ENCODE data around the gene DBT. TPM values are rescaled to one million over a fixed set of nuclear protein-coding genes. Genes with fewer than 3 reads are reported as not detected.

The DBT gene
- total RNA-seq, 2 donors from 2014 or later: 5.2 to 6.3 TPM

DNA sequence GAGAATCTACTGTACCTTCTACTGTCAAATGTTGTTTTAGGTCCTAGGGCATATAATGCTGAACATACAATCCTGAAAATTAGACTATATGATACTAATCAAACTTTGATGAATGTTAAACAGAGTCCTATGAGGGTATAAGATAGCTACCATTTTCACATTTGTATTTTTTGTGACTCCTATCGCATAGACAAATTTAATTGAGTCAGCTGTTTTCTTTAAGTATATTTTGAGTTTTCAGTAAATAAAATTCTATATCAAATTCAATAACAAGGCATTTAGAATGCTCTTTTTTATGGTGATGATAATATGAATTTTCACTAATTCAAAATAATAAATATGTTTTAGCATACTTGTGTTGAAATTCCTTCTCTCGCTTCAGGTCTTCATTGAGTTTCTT lies 81.6 kb downstream of the DBT start:
- DNase-seq (no peak), ATAC-seq (no peak)
- Histone ChIP-seq H3K4me1 (no peaks in the 10 kb centered on the region), H3K27ac (no peak overlapping the region), H3K4me3 (no peak overlapping the region), H3K9me3 (no peaks in the 10 kb centered on the region), H3K36me3 (replicated peaks in 1 of 2; ENCODE audit: insufficient read depth in 1 of 2, low read depth in 2 of 2) (no peaks in the 10 kb centered on the region), H3K27me3 (no peaks in the 10 kb centered on the region)
- intact Hi-C loops (cut with DNase I): no loop called here
- TF ChIP-seq, protein P1, sequence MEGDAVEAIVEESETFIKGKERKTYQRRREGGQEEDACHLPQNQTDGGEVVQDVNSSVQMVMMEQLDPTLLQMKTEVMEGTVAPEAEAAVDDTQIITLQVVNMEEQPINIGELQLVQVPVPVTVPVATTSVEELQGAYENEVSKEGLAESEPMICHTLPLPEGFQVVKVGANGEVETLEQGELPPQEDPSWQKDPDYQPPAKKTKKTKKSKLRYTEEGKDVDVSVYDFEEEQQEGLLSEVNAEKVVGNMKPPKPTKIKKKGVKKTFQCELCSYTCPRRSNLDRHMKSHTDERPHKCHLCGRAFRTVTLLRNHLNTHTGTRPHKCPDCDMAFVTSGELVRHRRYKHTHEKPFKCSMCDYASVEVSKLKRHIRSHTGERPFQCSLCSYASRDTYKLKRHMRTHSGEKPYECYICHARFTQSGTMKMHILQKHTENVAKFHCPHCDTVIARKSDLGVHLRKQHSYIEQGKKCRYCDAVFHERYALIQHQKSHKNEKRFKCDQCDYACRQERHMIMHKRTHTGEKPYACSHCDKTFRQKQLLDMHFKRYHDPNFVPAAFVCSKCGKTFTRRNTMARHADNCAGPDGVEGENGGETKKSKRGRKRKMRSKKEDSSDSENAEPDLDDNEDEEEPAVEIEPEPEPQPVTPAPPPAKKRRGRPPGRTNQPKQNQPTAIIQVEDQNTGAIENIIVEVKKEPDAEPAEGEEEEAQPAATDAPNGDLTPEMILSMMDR (IDR thresholded peaks at IDR 0.05): no peak
- no peak for TF ChIP-seq POLR2A (IDR thresholded peaks at IDR 0.05)
- WGBS, 2 donors: 91 to 100% methylated on average over 2 of the region's 2 CpGs

- H3K4me1 ChIP-seq: no peaks in the 10 kb centered on the region
- intact Hi-C loops (cut with DNase I): no loop called here
- DNase-seq (no peak), ATAC-seq (no peak)
- no peak overlapping the region for H3K4me3 ChIP-seq
- no peaks in the 10 kb centered on the region for H3K27me3 ChIP-seq
- H3K27ac ChIP-seq: no peak overlapping the region
- no peaks in the 10 kb centered on the region for H3K36me3 ChIP-seq (replicated peaks in 1 of 2; ENCODE audit: insufficient read depth in 1 of 2, low read depth in 2 of 2)
- TF ChIP-seq, protein P1 (IDR thresholded peaks at IDR 0.05): no peak
- TF ChIP-seq POLR2A (IDR thresholded peaks at IDR 0.05): no peak
- 85 to 92% methylated on average over 5 of the region's 5 CpGs for WGBS, 2 donors
- H3K9me3 ChIP-seq: no peaks in the 10 kb centered on the region
These were observed 84.9 kb downstream of the DBT start for GRCh38 chr1:100164702-100165101.

DNA sequence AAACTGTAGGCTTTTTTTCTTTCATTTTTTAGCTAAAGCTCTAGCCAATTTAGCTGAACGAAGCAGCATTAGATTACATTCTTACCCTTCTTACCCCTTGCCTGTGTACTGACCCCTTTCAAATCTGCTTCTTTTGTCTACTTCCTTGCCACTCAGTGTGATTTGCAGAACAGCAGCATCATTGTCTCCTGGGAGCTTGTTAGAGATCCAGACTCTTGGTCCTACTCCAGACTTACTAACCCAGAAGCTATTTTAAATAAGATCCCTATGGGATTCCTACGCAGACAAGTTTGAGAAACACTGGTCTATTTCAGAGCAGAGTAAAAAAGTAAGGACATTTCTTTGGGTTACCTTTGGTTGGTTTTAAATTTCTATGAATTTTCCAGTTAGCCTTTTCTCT lies 85.4 kb downstream of the DBT start:
- ATAC-seq (no peak), DNase-seq (no peak)
- TF ChIP-seq, protein P1 (IDR thresholded peaks at IDR 0.05): no peak
- TF ChIP-seq POLR2A (IDR thresholded peaks at IDR 0.05): no peak
- H3K9me3 ChIP-seq: no peaks in the 10 kb centered on the region
- 70 to 83% methylated on average over 2 of the region's 2 CpGs for WGBS, 2 donors
- no peaks in the 10 kb centered on the region for H3K27me3 ChIP-seq
- intact Hi-C loops (cut with DNase I): no loop called here
- H3K27ac ChIP-seq: no peak overlapping the region
- H3K4me1 ChIP-seq: no peaks in the 10 kb centered on the region
- H3K4me3 ChIP-seq: no peak overlapping the region
- no peaks in the 10 kb centered on the region for H3K36me3 ChIP-seq (replicated peaks in 1 of 2; ENCODE audit: insufficient read depth in 1 of 2, low read depth in 2 of 2)

GRCh38 chr1:100162881-100163280 lies 86.8 kb downstream of the DBT start:
- ATAC-seq (no peak), DNase-seq (no peak)
- intact Hi-C loops (cut with DNase I): no loop called here
- Histone ChIP-seq H3K27me3 (no peaks in the 10 kb centered on the region), H3K36me3 (replicated peaks in 1 of 2; ENCODE audit: insufficient read depth in 1 of 2, low read depth in 2 of 2) (no peaks in the 10 kb centered on the region), H3K4me3 (no peak overlapping the region), H3K27ac (no peak overlapping the region), H3K9me3 (no peaks in the 10 kb centered on the region), H3K4me1 (no peaks in the 10 kb centered on the region)
- no peak for TF ChIP-seq POLR2A (IDR thresholded peaks at IDR 0.05)
- TF ChIP-seq, protein P1 (IDR thresholded peaks at IDR 0.05): no peak

GRCh38 chr1:100152271-100152670 lies 97.4 kb downstream of the DBT start:
- no peaks in the 10 kb centered on the region for H3K4me1 ChIP-seq
- whole genome bisulfite sequencing, 2 donors: 62 to 83% methylated on average over 4 of the region's 4 CpGs
- DNase-seq (no peak), ATAC-seq (no peak)
- H3K27ac ChIP-seq: no peak overlapping the region
- peaks cover 0 to 3% of the 10 kb centered on the region in 2 donors for H3K36me3 ChIP-seq (replicated peaks in 1 of 2; ENCODE audit: insufficient read depth in 1 of 2, low read depth in 2 of 2)
- H3K4me3 ChIP-seq: no peak overlapping the region
- no peaks in the 10 kb centered on the region for H3K9me3 ChIP-seq
- no peak for TF ChIP-seq POLR2A (IDR thresholded peaks at IDR 0.05)
- TF ChIP-seq, protein P1 (IDR thresholded peaks at IDR 0.05): no peak
- intact Hi-C loops (cut with DNase I): no loop called here
- no peaks in the 10 kb centered on the region for H3K27me3 ChIP-seq

Data from body of pancreas (tissue), 4 donors.